DND-41 (cell line): ENCODE measurements around the gene SOAT2.

Experiments used
- ATAC-seq: fragments of 200-7000 bp; cut with Tn5 transposase; 3 replicates; pipeline ENCODE4 v1.9.1; 2021; ENCODE audit warnings: low read depth; ENCODE audit not compliant: insufficient read depth
- DNase-seq: peaks from one replicate; pipeline ENCODE4 v3.0.0-alpha.2; 2020
- H2AFZ ChIP-seq: 2 replicates; pipeline ENCODE4 v1.6.0; 2012; ENCODE audit warnings: low read depth, low read length
- H3K27ac ChIP-seq: 2 replicates; pipeline ENCODE4 v1.5.1; 2012; ENCODE audit warnings: low read length, inconsistent platforms
- H3K27me3 ChIP-seq: fragments of 200-600 bp; sonication (generic); 2 replicates; pipeline ENCODE4 v1.6.0; 2012; ENCODE audit warnings: low read length, mild to moderate bottlenecking, inconsistent platforms; ENCODE audit not compliant: insufficient read depth, poor library complexity
- H3K36me3 ChIP-seq: 2 replicates; pipeline ENCODE4 v1.5.1; 2012; ENCODE audit warnings: low read length, inconsistent platforms; ENCODE audit not compliant: insufficient read depth
- H3K4me1 ChIP-seq: 2 replicates; pipeline ENCODE4 v1.5.1; 2012; ENCODE audit warnings: mild to moderate bottlenecking, low read length; ENCODE audit not compliant: insufficient read depth
- H3K4me2 ChIP-seq: 2 replicates; pipeline ENCODE4 v1.6.0; 2012; ENCODE audit warnings: mild to moderate bottlenecking, moderate library complexity, low read length, inconsistent platforms; ENCODE audit not compliant: insufficient read depth
- H3K4me3 ChIP-seq, 2 experiments: fragments of 200-600 bp in 1 of 2; shearing (Covaris generic) in 1 of 2; 2 replicates each; pipeline ENCODE4 v1.5.1; 2012 to 2016; ENCODE audit warnings: inconsistent platforms in 2 of 2, low read length in 2 of 2, mild to moderate bottlenecking in 2 of 2, low read depth in 1 of 2, moderate library complexity in 1 of 2
- H3K79me2 ChIP-seq: 2 replicates; pipeline ENCODE4 v1.6.0; 2012; ENCODE audit warnings: low read length, inconsistent platforms; ENCODE audit not compliant: insufficient read depth
- H3K9ac ChIP-seq: 2 replicates; pipeline ENCODE4 v1.6.0; 2012; ENCODE audit warnings: low read depth, mild to moderate bottlenecking, inconsistent platforms, low read length, moderate library complexity
- H3K9me3 ChIP-seq: 2 replicates; pipeline ENCODE4 v1.5.1; 2012; ENCODE audit warnings: low read length, moderate library complexity, mild to moderate bottlenecking, inconsistent platforms; ENCODE audit not compliant: insufficient read depth, severe bottlenecking
- H4K20me1 ChIP-seq: 2 replicates; pipeline ENCODE4 v1.6.0; 2012; ENCODE audit warnings: low read length; ENCODE audit not compliant: insufficient read depth
- CTCF ChIP-seq: IDR thresholded peaks from 2 replicates; pipeline ENCODE4 v1.5.1; 2012; ENCODE audit warnings: borderline replicate concordance, low read length, moderate library complexity, mild to moderate bottlenecking; ENCODE audit not compliant: poor library complexity, severe bottlenecking; ENCODE audit errors: extremely low read depth
- EZH2 ChIP-seq: IDR thresholded peaks from 3 replicates; pipeline ENCODE4 v1.6.1; 2012; ENCODE audit warnings: borderline replicate concordance, low read depth, mild to moderate bottlenecking, moderate library complexity, low read length, inconsistent platforms; ENCODE audit not compliant: severe bottlenecking

SOAT2 gene

GRCh38 chr12:53096089-53096741 lies 7.1 kb upstream of the SOAT2 start:
- no peaks in the 10 kb centered on the region for H3K79me2 ChIP-seq
- no peak overlapping the region for H3K9ac ChIP-seq
- ATAC-seq (no peak), DNase-seq (no peak)
- no peaks in the 10 kb centered on the region for H3K36me3 ChIP-seq
- H3K27me3 ChIP-seq: peaks cover 42% of the 10 kb centered on the region
- TF ChIP-seq EZH2 (peak; percentile 30), CTCF (no peak)
- H3K9me3 ChIP-seq: no peaks in the 10 kb centered on the region
- no peak overlapping the region for H3K4me2 ChIP-seq
- no peak overlapping the region for H3K27ac ChIP-seq
- H3K4me1 ChIP-seq: peaks cover 20% of the 10 kb centered on the region
- no peak overlapping the region for H3K4me3 ChIP-seq
- no peak overlapping the region for H2AFZ ChIP-seq
- H4K20me1 ChIP-seq: peaks cover 7% of the 10 kb centered on the region; the same call in 1 of the 2 replicates

- Histone ChIP-seq H3K79me2 (no peaks in the 10 kb centered on the region), H3K4me1 (peaks cover 20% of the 10 kb centered on the region), H4K20me1 (peaks cover 7% of the 10 kb centered on the region; the same call in 1 of the 2 replicates), H2AFZ (no peak overlapping the region), H3K9me3 (no peaks in the 10 kb centered on the region), H3K27me3 (peaks cover 42% of the 10 kb centered on the region), H3K36me3 (no peaks in the 10 kb centered on the region), H3K4me3 (no peak overlapping the region), H3K9ac (no peak overlapping the region), H3K4me2 (peak overlapping the region; percentile 80), H3K27ac (no peak overlapping the region)
- no peak for TF ChIP-seq EZH2
- no peak for TF ChIP-seq CTCF
- ATAC-seq (no peak), DNase-seq (no peak)
Observed at GRCh38 chr12:53096759-53097158, 6.5 kb upstream of the SOAT2 start.

- H2AFZ ChIP-seq: no peak overlapping the region
- H3K9me3 ChIP-seq: no peaks in the 10 kb centered on the region
- no peak for TF ChIP-seq CTCF
- TF ChIP-seq EZH2: no peak
- H4K20me1 ChIP-seq: peaks cover 7% of the 10 kb centered on the region; the same call in 1 of the 2 replicates
- H3K27me3 ChIP-seq: peaks cover 42% of the 10 kb centered on the region
- ATAC-seq (no peak), DNase-seq (no peak)
- peak overlapping the region; percentile 33; the same call in 1 of the 2 replicates for H3K9ac ChIP-seq
- peak overlapping the region; percentile 80 for H3K4me2 ChIP-seq
- H3K4me1 ChIP-seq: peaks cover 20% of the 10 kb centered on the region
- H3K4me3 ChIP-seq: peak overlapping the region in 1 of 2 experiments; percentile 53; a peak in 2 of 4 replicates
- H3K27ac ChIP-seq: no peak overlapping the region
- H3K36me3 ChIP-seq: no peaks in the 10 kb centered on the region
- no peaks in the 10 kb centered on the region for H3K79me2 ChIP-seq
Observed at GRCh38 chr12:53097207-53097563, 6.1 kb upstream of the SOAT2 start.
